DMS 273 (cell line): Measurements from ENCODE around the gene GALC.

Experiments
- DNase-seq: peaks from one replicate; lab custom pipeline; 2025; ENCODE audit not compliant: unreplicated experiment; lab: John Stamatoyannopoulos, UW

The GALC gene

GRCh38 chr14:87888136-87888999, 104.6 kb downstream of the GALC start:
- DNase-seq: peak; percentile 63

DNA sequence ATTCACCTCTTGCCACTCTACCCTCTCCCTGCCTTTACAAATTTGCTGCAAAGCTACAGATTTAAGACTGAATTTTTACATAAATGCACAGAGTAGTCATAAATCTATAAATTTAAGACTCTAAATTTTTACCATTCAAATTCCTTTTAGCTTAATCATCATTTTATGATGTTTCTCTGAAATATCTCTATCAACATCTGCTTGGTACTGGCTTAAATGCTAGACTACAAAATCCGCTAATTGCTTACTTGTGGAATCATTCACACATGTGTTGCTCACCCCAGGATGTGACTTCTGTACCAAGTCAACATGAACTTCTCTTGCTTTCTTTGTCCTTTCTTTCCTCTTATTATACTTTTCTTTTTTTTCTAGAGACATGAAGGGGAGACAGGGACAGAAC, 109.2 kb downstream of the GALC start:
- no peak for DNase-seq
